ENCODE data around the gene SLC35G6.

The SLC35G6 gene

DNA sequence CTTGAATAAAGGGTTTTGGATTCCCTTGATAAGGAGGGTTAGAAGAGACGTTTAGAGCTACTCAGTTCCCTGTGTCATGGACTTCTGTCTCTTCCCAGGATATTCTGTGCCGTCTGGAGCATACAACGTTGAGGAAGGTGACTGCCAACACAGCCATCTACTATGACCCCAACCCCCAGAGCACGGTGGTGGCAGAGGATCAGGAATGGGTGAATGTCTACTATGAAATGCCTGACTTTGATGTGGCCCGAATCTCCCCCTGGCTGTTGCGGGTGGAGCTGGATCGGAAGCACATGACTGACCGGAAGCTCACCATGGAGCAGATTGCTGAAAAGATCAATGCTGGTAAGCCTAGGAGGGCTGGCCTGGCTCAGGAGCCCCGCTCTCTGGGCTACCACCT, 27.6 kb downstream of the SLC35G6 start:
- no peak for DNase-seq

DNA sequence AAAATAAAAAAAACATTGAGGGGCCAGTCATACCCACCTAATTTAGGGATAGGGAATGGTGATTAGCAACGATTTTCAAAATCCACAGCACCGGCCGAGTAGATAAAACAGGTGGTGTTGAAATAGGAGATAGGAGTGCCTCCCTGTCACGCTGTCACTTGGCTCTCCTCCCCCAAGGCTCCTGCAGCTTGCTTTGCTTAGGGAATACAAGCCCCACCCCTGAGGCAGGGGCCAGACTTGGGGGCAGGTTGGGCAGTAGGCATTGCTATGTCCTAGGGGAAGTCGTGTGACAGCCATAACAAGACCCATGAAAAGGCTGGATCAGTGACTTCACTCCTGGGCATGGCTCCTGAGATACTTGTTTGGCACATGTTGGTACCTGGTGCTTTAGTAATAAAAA, 28.7 kb downstream of the SLC35G6 start:
- DNase-seq, result no peak

DNA sequence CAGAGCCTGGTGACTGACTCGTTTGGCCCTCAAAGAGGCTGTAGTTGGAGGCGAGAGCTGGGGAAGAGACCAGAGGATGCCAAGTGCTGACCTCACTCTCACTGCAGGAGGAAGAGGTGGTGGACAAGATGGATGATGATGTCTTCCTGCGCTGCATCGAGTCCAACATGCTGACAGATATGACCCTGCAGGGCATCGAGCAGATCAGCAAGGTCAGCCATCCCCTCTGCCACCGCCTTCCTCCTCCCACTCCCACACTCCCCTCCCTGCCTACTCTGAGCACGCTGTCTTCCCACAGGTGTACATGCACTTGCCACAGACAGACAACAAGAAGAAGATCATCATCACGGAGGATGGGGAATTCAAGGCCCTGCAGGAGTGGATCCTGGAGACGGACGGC, 29.9 kb downstream of the SLC35G6 start:
- no peak for DNase-seq

DNA sequence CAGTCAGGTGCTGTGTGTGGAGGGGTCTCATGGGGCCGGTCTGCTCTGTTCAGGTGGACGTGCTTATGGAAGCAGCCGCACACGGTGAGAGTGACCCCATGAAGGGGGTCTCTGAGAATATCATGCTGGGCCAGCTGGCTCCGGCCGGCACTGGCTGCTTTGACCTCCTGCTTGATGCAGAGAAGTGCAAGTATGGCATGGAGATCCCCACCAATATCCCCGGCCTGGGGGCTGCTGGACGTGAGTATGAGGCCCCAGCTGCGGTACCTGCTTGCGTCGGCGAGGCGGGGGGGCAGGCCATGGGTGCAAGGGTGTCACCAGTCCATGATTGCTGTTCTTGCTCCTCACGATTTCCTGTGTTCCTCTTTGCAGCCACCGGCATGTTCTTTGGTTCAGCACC, 30.9 kb downstream of the SLC35G6 start:
- DNase-seq, result no peak

DNA sequence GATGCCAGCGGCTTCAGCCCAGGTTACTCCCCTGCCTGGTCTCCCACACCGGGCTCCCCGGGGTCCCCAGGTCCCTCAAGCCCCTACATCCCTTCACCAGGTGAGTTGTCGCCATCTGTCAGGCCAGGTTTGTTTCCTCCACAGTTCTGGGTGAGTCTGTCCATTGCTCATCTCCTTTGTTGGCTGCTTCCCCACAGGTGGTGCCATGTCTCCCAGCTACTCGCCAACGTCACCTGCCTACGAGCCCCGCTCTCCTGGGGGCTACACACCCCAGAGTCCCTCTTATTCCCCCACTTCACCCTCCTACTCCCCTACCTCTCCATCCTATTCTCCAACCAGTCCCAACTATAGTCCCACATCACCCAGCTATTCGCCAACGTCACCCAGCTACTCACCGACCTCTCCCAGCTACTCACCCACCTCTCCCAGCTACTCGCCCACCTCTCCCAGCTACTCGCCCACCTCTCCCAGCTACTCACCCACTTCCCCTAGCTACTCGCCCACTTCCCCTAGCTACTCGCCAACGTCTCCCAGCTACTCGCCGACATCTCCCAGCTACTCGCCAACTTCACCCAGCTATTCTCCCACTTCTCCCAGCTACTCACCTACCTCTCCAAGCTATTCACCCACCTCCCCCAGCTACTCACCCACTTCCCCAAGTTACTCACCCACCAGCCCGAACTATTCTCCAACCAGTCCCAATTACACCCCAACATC, 31.7 kb downstream of the SLC35G6 start:
- DNase-seq, result no peak

DNA sequence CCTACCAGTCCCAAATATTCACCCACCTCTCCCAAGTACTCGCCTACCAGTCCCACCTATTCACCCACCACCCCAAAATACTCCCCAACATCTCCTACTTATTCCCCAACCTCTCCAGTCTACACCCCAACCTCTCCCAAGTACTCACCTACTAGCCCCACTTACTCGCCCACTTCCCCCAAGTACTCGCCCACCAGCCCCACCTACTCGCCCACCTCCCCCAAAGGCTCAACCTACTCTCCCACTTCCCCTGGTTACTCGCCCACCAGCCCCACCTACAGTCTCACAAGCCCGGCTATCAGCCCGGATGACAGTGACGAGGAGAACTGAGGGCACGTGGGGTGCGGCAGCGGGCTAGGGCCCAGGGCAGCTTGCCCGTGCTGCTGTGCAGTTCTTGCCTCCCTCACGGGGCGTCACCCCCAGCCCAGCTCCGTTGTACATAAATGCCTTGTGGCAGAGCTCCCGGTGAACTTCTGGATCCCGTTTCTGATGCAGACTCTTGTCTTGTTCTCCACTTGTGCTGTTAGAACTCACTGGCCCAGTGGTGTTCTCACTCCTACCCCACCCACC, 32.7 kb downstream of the SLC35G6 start:
- no peak for DNase-seq

DNA sequence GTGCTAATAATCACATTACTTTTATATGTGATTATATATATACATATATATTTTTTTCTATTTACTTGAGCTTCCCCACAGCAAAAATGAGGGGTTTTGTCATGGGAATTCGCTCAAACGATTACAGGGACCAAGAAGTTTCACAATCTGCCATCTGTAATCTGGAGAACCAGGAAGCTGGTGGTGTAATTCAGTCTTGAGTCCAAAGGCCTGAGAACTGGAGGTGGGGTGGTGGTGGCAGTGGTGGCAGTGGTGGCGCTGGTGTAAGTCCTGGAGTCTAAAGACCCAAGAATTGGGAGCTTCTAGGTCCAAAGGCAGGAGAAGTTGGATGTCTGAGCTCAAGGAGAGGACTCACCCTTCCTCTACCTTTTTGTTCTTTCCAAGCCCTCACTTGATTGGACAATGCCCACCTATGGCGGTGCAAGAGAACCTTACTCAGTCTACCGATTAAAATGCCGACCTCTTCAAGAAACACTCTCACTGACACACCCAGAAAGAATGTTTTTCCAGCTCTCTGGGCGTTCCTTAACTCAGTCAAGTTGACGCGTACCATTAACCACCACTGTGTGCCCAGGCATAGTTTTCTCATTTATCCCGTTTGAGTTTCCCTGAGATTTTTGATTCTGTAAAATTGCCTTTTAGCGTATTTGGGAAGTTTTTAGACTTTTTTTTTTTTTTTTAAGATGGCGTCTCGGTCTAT, 34.8 kb downstream of the SLC35G6 start:
- no peak for DNase-seq

DNA sequence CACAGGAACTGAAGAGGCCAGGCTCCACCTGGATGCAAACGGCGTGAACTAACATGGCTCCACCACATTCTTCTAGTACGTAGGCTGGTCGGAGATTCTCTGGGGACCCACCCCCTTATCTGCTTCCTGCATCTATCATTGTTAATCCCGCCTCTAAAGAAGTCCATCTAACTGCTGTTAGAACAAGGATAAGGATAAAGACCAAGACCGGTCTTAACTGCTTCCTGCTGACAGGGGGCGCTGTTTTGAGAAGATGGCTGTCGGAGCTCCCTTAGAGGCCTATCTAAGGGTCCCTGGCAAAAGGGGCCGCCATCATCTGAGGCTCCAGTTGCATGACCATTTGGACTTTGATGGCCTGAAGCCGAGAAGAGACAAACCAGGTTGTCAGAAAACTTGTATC, 41.8 kb downstream of the SLC35G6 start:
- DNase-seq, result peak; percentile 58

DNA sequence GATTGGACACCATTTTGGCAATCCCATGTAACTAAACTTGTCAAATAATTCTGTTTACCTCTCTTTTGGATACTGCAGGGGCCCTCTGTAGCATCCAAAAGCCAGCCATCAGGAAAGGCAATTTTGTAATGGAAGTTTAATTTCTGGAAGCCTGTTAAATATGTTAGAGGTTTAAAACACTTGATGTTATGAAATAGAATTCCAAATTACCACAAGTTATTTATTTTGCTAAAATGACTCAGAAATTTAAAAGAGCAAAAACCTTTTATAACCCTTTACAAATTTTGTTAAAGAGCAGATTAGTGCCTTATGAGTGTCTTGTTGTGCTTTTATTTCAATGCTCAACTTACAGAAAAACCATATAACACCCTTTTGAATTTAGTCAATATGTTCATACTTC, 47.6 kb downstream of the SLC35G6 start:
- DNase-seq, result no peak

DNA sequence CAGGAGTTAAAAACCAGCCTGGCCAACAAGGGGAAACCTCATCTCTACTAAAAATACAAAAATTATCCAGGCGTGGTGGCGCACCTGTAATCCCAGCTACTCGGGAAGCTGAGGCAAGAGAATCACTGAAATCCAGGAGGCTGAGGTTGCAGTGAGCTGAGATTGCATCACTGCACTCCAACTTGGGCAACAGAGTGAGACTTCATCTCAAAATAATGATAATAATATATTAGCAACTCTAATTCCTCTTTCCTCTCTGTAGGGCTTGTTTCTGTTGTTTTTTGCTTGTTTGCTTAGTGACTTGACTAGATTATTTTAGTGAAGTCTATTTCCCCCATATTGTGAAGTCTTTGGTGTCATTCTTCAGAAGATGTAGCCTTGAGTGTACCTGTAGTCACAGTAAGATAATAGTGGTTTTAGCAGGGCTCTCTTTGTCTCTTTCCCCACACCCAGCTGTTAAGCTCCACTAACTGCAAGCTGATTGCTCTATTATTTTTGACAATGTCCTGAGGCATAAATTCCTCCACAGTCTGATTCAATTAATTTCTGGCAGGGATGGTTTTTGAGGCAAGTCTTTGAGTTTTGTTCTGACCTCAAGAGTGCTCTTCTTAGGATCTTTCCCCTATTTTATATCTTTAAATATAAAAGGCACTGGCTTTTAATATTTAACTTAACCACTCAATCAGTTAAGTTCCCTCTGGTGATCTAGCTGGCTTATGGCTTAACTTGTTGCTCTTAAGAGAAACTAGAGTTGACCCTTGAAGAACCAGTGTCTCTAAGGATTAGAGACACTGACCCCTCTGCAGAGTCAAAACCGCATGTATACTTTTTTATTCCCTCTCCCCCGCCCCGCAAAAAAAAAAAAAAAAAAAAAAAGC, 49.0 kb downstream of the SLC35G6 start:
- DNase-seq, result no peak

Measured in activated naive CD4-positive, alpha-beta T cell treated with Interleukin-2 at 50 U/mL for 16 hours (primary cell).